ENCODE results near the gene FBXO27. TPM values are rescaled to one million over a fixed set of nuclear protein-coding genes. Genes with fewer than 3 reads are reported as not detected.
"Not testable (repeated sequence)": the region's sequence is repeated elsewhere in the genome, so short reads cannot be mapped to it uniquely, and the experiment has no call there.

FBXO27 gene
- total RNA-seq, 1 donor from 2014 or later: 6.8 TPM

- DNase-seq (ENCODE audit: low read depth): no peak
Measured at GRCh38 chr19:39045506-39045905, 13.2 kb upstream of the FBXO27 start.

- DNase-seq (ENCODE audit: low read depth): peak; percentile 57
Measured at GRCh38 chr19:39038098-39038497, 5.7 kb upstream of the FBXO27 start.

- no peak for DNase-seq (ENCODE audit: low read depth)
Measured at GRCh38 chr19:39037194-39037593, 4.8 kb upstream of the FBXO27 start.

GRCh38 chr19:39036581-39036980, 4.2 kb upstream of the FBXO27 start:
- DNase-seq (ENCODE audit: low read depth): no peak

DNA sequence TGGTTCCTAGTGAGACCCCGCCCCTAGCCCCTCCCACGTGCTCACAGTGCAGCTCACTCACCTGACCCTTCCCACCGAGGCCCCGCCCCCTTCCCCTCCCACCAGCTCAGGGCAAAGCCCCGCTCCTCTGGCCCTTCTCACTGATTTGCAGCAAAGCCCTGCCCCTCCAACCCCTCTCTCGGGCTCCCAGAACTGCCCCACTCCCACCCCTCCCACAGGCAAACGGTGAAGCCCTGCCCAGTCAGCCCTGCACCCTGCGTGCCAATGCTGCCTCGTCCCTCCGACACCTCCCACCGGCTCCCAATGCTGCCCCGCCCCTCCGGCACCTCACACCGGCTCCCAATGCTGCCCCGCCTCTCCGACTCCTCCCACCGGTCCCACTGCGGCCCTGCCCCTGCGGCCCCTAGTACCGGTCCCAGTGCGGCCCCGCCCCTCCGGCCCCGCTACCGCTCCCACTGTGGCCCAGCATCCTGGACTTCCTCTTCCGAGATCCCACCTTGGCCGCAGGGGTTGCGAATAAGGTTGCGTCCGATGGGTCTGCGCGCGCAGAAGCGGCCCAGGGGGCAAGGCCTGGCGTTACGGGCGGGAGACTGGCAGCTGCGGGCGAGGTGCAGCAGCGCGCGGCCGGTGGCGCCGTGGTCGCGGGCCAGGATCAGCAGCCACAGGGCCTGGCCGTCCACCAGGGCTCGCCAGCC, 834 bp downstream of the FBXO27 start:
- DNase-seq (ENCODE audit: low read depth): peak; percentile 84

- DNase-seq (ENCODE audit: low read depth): peak; percentile 83
Measured at GRCh38 chr19:39030854-39031367, 1.4 kb downstream of the FBXO27 start.

DNA sequence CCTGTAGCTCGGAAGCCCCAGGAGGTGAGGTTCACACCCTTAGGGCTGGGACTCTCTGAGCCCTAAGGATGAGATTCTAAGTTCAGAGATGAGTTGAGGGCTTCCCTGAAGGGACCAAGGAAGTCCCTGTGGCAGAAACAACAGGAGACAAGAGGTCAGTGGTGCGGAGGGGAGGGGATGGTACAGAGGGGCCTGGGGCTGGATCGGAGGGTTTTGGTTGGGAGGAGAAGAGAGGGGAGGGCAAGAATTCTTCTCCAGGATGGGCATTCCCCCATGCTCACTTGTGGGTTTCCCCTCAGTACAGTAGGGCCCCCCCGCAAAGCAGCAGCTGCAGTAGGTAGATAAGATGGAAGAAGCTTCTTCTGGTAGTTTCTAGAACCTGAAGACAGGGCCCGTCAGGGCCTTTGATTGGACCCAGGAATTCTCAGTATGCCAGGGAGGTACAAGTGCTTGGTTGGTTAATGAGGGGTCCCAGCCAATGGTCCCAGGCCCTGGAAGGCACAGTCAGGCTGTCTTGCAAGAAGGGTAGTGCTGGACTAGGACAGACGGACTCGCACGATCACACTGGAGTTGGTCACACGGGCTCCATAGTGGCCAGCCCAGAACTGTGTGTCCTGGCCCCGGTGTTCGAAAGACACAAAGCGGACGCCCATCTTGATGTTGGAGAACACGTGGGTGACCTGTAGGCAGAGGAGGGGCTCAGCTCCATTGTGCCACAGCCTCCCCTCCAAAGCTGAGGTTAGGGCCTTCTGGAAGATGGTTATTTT, 7.3 kb downstream of the FBXO27 start:
- no peak for DNase-seq (ENCODE audit: low read depth)

- DNase-seq (ENCODE audit: low read depth): no peak
Measured at GRCh38 chr19:39021063-39021462, 11.3 kb downstream of the FBXO27 start.

GRCh38 chr19:39017646-39018045, 14.7 kb downstream of the FBXO27 start:
- DNase-seq (ENCODE audit: low read depth): no peak

DNA sequence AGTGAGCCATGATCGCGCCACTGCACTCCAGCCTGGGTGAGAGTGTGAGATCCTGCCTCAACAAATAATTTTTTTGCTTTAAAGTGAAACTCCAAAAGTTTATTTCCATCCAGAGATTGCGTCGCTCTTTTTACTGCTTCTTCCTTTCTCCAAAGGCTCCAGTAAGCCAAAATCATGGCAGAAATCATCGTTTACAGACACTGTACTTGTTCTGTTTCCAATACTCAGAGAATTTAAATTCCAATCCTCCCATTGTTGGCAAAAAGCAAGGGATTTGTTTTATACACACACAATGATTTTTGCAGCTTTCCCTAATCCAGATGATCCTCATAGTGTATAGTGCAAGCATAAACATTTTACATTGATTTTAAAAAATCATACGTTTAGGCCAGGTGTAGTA, 15.3 kb downstream of the FBXO27 start:
- no peak for DNase-seq (ENCODE audit: low read depth)

- no peak for DNase-seq (ENCODE audit: low read depth)
Measured at GRCh38 chr19:39014037-39014436, 18.3 kb downstream of the FBXO27 start.

DNA sequence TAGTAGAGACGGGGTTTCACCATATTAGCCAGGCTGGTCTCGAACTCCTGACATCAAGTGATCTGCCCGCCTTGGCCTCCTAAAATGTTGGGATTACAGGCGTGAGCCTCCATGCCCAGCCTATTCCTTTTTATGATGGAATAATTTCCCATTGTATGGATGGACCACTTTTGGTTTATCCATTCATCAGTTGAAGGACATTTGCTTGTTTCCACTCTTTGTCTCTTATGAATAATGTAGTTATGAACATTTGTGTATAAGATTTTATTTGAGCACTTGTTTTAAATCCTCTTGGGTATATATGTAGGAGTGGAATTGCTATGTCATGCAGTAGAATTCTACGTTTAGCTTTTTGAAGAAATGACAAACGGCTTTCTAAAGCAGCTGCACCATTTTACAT, 23.3 kb downstream of the FBXO27 start:
- no peak for DNase-seq (ENCODE audit: low read depth)

DNA sequence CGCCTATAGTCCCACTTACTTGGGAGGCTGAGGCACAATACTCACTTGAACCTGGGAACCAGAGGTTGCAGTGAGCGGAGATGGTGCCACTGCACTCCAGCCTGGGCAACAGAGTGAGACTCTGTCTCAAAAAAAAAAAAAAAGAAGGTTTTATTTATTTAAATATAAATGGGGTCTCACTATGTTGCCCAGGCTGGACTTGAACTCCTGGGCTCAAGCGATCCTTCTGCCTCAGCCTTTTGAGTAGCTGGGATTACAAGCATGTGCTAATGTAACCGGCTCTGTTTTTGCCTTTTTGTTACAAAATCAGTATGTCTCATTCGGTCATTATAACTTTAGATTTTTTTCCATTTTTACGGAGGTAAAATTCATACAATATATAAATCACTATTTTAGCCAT, 24.2 kb downstream of the FBXO27 start:
- DNase-seq (ENCODE audit: low read depth): no peak

- no peak for DNase-seq (ENCODE audit: low read depth)
Measured at GRCh38 chr19:39007096-39007495, 25.3 kb downstream of the FBXO27 start.

GRCh38 chr19:39004403-39004802, 27.9 kb downstream of the FBXO27 start:
- DNase-seq (ENCODE audit: low read depth): no peak

DNA sequence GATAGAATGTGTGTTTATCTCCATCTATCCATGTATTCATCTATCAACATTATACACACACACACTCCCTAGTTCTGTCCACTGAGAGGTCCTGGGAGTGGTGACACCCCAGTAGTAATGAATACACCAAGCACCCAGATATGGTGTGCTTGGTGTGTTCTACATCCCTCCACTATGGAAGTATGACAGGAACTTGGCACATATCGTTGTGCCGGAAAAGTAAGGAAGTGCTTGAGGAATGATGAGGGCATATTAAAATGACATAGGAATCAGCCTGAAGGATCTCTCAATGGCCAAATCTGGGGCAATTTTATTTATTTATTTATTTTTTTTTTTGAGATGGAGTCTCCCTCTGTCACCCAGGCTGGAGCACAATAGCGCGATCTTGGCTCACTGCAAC, 28.6 kb downstream of the FBXO27 start:
- no peak for DNase-seq (ENCODE audit: low read depth)

- no peak for DNase-seq (ENCODE audit: low read depth)
Measured at GRCh38 chr19:39003188-39003587, 29.2 kb downstream of the FBXO27 start.

- DNase-seq (ENCODE audit: low read depth): no peak
Measured at GRCh38 chr19:39001041-39001440, 31.3 kb downstream of the FBXO27 start.

- not testable (repeated sequence) for DNase-seq (ENCODE audit: low read depth)
Measured at GRCh38 chr19:38997576-38997975, 34.8 kb downstream of the FBXO27 start.

DNA sequence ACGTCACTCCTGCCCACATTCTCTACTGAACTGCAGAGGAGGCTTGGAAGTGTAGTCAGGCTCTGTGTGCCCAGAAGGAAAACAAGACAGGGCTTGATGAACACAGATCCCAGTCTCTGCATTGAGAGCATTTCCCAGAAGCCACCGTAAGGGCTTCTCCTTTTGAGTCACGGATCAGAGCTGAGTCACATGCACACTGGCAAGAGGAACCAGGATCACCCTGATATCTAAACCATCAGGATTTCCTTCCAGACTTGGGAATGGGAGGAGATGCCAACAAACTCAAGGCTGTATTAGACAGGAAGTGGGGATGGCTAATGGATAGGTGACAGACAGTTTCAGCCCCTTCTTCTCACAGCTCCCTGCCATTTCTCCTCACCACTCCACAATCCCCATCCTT, 39.1 kb downstream of the FBXO27 start:
- peak; percentile 28 for DNase-seq (ENCODE audit: low read depth)

DNA sequence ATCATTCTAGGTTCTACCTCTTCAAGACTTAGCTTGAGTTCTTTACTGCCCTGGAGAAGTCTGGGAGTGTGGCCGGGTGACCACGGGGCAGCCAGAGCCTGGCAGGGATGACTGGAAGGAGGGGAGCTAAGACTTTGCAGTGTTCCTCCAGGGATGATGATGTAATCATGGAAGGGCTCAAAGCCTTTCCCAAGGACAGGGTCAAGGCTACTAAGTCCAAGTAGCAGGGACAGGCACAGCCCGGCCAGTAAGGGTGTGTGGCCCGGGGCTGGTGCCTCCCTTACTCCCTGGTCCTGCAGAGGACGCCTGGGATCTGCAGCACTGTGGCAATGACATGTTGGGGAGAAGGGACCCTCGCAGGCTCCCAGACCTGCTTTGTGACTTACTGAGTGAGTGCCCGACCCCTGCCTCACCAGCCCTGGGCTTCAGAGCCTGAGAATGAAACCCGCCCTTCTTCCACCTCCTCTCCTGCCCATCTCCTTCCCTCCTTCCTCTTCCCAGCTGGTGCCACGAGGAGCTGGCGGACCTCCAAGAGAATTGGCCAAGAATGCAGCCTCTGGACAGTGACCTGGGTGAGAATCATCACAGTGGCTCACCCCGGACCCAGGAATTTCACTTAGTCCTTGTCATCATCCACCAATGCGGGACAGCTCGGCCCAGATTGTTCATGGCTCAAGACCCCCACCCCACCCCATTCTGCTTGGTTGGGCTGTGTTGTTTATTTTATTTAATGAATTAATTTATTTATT, 41.2 kb downstream of the FBXO27 start:
- peak; percentile 80 for DNase-seq (ENCODE audit: low read depth)

DNA sequence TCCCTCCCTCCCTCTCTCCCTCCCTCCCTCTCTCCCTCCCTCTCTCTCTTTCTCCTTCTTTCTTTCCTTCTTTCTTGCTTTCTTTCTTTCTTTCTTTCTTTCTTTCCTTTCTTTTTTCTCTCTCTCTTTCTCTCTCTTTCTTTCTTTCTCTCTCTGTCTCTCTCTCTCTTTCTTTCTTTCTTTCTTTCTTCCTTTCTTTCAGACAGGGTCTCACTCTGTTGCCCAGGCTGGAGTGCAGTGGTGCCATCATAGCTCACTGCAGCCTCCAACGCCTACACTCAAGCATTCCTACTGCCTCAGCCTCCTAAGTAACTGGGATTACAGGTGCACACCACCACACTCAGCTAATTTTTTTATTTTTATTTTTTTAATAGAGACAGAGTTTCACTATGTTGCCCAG, 42.7 kb downstream of the FBXO27 start:
- not testable (repeated sequence) for DNase-seq (ENCODE audit: low read depth)
